Sigmoid colon (tissue), 7 donors: ENCODE results near the gene NRXN3. TPM values are rescaled to one million over a fixed set of nuclear protein-coding genes. Genes with fewer than 3 reads are reported as not detected.

Experiments used
- DNase-seq: peaks from one replicate; pipeline ENCODE4 v3.0.0-alpha.2; 2019
- H3K27ac ChIP-seq, 4 donors: fragments of 200-600 bp; sonication (generic); one replicate each; pipeline ENCODE4 v1.5.1; 2016 to 2019; ENCODE audit warnings: mild to moderate bottlenecking in 1 of 4
- H3K27me3 ChIP-seq, 3 donors: fragments of 200-600 bp; sonication (generic); one replicate each; pipeline ENCODE4 v1.5.1; 2019; ENCODE audit warnings: mild to moderate bottlenecking in 1 of 3
- H3K36me3 ChIP-seq, 4 donors: fragments of 200-600 bp; sonication (generic); one replicate each; pipeline ENCODE4 v1.5.1; 2016 to 2019
- H3K4me1 ChIP-seq, 4 donors: fragments of 200-600 bp; sonication (generic); one replicate each; pipeline ENCODE4 v1.5.1; 2017 to 2019
- H3K4me3 ChIP-seq, 4 donors: fragments of 200-600 bp; sonication (generic); one replicate each; pipeline ENCODE4 v1.5.1; 2017 to 2019; ENCODE audit warnings: mild to moderate bottlenecking in 2 of 4, moderate library complexity in 1 of 4
- H3K9me3 ChIP-seq, 4 donors: fragments of 200-600 bp in 3 of 4; sonication (generic) in 3 of 4; one replicate each; pipeline versions ENCODE4 v1.5.1 to v1.6.1; 2013 to 2019
- CTCF ChIP-seq, 4 experiments: fragments of 450-650 bp in 3 of 4; fragments of 200-600 bp in 1 of 4; IDR thresholded peaks; one replicate each; pipeline ENCODE4 v1.5.1; 2016 to 2019; ENCODE audit warnings: antibody characterized with exemption in 4 of 4, mild to moderate bottlenecking in 3 of 4, moderate library complexity in 2 of 4
- EP300 ChIP-seq, 4 donors: sonication (generic); formaldehyde crosslinking; IDR thresholded peaks; one replicate each; pipeline ENCODE4 v1.6.1; 2017; ENCODE audit warnings: antibody characterized with exemption in 4 of 4
- POLR2A ChIP-seq, 2 donors: fragments of 450-650 bp; IDR thresholded peaks; one replicate each; pipeline ENCODE4 v1.6.1; 2016; ENCODE audit warnings: antibody characterized with exemption in 2 of 2, mild to moderate bottlenecking in 2 of 2, moderate library complexity in 2 of 2
- POLR2AphosphoS5 ChIP-seq, 4 donors: sonication (generic); formaldehyde crosslinking; IDR thresholded peaks; one replicate each; pipeline ENCODE4 v1.6.1; 2017; ENCODE audit warnings: antibody characterized with exemption in 4 of 4
- WGBS, 2 donors: extraction: QIAGEN DNeasy Blood & Tissue Kit; methylation state at CpG; one replicate each; pipeline ENCODE4 v1.1.7; 2013; 5-methylcytosine and 5-hydroxymethylcytosine counted together
- intact Hi-C: fragments of 100-400 bp; cut with DNase I; formaldehyde crosslinking; loops from one replicate; pipeline ENCODE4 v1.15.1; 2023
- polyA plus RNA-seq, 3 donors: library from polyadenylated mRNA; stranded (reverse); fragments of 200-250 nt; gene quantifications; one replicate each; pipeline ENCODE4 v1.2.3, GENCODE V29; 2013
- total RNA-seq, 4 donors: library from RNA; depleted of rRNA; stranded (reverse); fragments of >200 nt; gene quantifications; one replicate each; pipeline ENCODE4 v1.1.0, GENCODE V29; 2016
- donor health status: healthy with polysubstance abuse.
- donor health status: Bipolar disorder and iron deficiency.
- donor health status: healthy.

Gene NRXN3
- total and polyA plus RNA-seq, 7 donors = 0.23 to 46.3 (median 23.2) TPM

- TF ChIP-seq CTCF (IDR thresholded peaks at IDR 0.05) = no peak
- no peak for TF ChIP-seq POLR2AphosphoS5 (IDR thresholded peaks at IDR 0.05)
- TF ChIP-seq POLR2A (IDR thresholded peaks at IDR 0.05) = no peak
- no peak for TF ChIP-seq EP300 (IDR thresholded peaks at IDR 0.05)
- peaks cover 0 to 2% (median 0%) of the 10 kb centered on the region in 4 donors for H3K9me3 ChIP-seq
- no peak overlapping the region for H3K4me3 ChIP-seq
- no peaks in the 10 kb centered on the region for H3K4me1 ChIP-seq
- H3K27ac ChIP-seq = no peak overlapping the region
- intact Hi-C loops = no loop called here
- WGBS, 2 donors = 30 to 62% methylated on average over 4 of the region's 4 CpGs
- no peaks in the 10 kb centered on the region for H3K27me3 ChIP-seq
- no peak for DNase-seq
- H3K36me3 ChIP-seq = no peaks in the 10 kb centered on the region
Measured at GRCh38 chr14:79881299-79881698, 1711.1 kb downstream of the NRXN3 start.

GRCh38 chr14:79890527-79890926 is 1720.4 kb downstream of the NRXN3 start:
- no peaks in the 10 kb centered on the region for H3K4me1 ChIP-seq
- no peaks in the 10 kb centered on the region for H3K27me3 ChIP-seq
- TF ChIP-seq CTCF (IDR thresholded peaks at IDR 0.05) (no peak), POLR2AphosphoS5 (IDR thresholded peaks at IDR 0.05) (no peak), EP300 (IDR thresholded peaks at IDR 0.05) (no peak), POLR2A (IDR thresholded peaks at IDR 0.05) (no peak)
- no peaks in the 10 kb centered on the region for H3K36me3 ChIP-seq
- intact Hi-C loops = no loop called here
- H3K27ac ChIP-seq = no peak overlapping the region
- H3K9me3 ChIP-seq = no peaks in the 10 kb centered on the region
- 10 to 71% methylated on average over 4 of the region's 4 CpGs for WGBS, 2 donors
- no peak for DNase-seq
- H3K4me3 ChIP-seq = no peak overlapping the region

DNA sequence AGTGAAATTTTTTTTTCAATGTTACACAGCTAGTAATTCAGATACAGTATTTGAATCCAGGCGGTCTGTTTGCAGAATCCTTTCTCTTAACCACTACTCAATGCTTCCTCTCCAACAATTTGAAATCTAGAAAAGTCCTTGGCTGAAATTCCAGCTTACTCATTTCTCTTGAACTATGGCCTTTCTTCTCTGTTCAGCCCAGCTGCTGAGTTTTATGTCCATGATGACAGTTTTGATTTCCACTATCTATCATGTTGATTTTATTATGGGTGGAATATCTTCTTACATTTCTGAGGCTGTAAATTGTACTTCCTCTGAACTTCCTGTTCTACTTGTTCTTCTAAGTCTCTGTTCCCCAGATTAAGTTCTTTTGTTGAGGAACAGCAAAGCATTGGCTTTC is 1725.8 kb downstream of the NRXN3 start:
- H3K36me3 ChIP-seq = no peaks in the 10 kb centered on the region
- H3K9me3 ChIP-seq = no peaks in the 10 kb centered on the region
- no peak for DNase-seq
- H3K4me3 ChIP-seq = no peak overlapping the region
- intact Hi-C loops = no loop called here
- no peaks in the 10 kb centered on the region for H3K27me3 ChIP-seq
- no peaks in the 10 kb centered on the region for H3K4me1 ChIP-seq
- H3K27ac ChIP-seq = no peak overlapping the region
- TF ChIP-seq CTCF (IDR thresholded peaks at IDR 0.05) (no peak), POLR2AphosphoS5 (IDR thresholded peaks at IDR 0.05) (no peak), EP300 (IDR thresholded peaks at IDR 0.05) (no peak), POLR2A (IDR thresholded peaks at IDR 0.05) (no peak)
- 78 to 82% methylated on average over 1 of the region's 1 CpG for WGBS, 2 donors

GRCh38 chr14:79899610-79900009 is 1729.4 kb downstream of the NRXN3 start:
- TF ChIP-seq EP300 (IDR thresholded peaks at IDR 0.05) = no peak
- TF ChIP-seq POLR2A (IDR thresholded peaks at IDR 0.05) = no peak
- TF ChIP-seq POLR2AphosphoS5 (IDR thresholded peaks at IDR 0.05) = no peak
- TF ChIP-seq CTCF (IDR thresholded peaks at IDR 0.05) = no peak
- no peaks in the 10 kb centered on the region for H3K27me3 ChIP-seq
- no peak overlapping the region for H3K4me3 ChIP-seq
- H3K9me3 ChIP-seq = no peaks in the 10 kb centered on the region
- no peak for DNase-seq
- no peaks in the 10 kb centered on the region for H3K36me3 ChIP-seq
- WGBS, 2 donors = 80 to 87% methylated on average over 3 of the region's 3 CpGs
- H3K27ac ChIP-seq = no peak overlapping the region
- no peaks in the 10 kb centered on the region for H3K4me1 ChIP-seq
- intact Hi-C loops = no loop called here

DNA sequence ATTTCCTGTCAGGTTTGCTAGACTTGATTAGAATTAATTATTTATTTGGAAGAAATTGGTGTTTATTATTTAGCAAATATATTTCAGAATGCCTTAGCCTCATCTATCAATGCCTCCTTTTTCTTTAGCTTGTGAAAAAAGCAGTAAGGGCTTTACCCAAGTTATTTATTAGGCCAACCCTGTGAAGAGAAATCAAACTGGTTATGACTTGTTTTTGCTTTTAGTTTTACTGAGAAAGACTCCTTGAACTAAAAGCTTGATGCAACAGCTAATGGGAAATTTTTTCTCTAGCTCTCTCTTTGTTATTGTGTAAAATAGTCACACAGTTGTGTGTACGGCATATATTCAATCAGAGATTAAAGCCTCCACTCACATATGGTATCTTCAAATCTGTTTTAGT is 1734.3 kb downstream of the NRXN3 start:
- no peaks in the 10 kb centered on the region for H3K36me3 ChIP-seq
- TF ChIP-seq POLR2AphosphoS5 (IDR thresholded peaks at IDR 0.05) (no peak), EP300 (IDR thresholded peaks at IDR 0.05) (no peak), POLR2A (IDR thresholded peaks at IDR 0.05) (no peak), CTCF (IDR thresholded peaks at IDR 0.05) (no peak)
- no peaks in the 10 kb centered on the region for H3K4me1 ChIP-seq
- H3K27me3 ChIP-seq = no peaks in the 10 kb centered on the region
- H3K9me3 ChIP-seq = no peaks in the 10 kb centered on the region
- DNase-seq = no peak
- 95 to 96% methylated on average over 1 of the region's 1 CpG for WGBS, 2 donors
- no peak overlapping the region for H3K4me3 ChIP-seq
- intact Hi-C loops = no loop called here
- no peak overlapping the region for H3K27ac ChIP-seq
